ENCODE data around the gene ZBTB20. TPM values are rescaled to one million over a fixed set of nuclear protein-coding genes. Genes with fewer than 3 reads are reported as not detected.

ZBTB20 gene
- total RNA-seq, 1 donor from 2014 or later = 15.5 TPM

DNA sequence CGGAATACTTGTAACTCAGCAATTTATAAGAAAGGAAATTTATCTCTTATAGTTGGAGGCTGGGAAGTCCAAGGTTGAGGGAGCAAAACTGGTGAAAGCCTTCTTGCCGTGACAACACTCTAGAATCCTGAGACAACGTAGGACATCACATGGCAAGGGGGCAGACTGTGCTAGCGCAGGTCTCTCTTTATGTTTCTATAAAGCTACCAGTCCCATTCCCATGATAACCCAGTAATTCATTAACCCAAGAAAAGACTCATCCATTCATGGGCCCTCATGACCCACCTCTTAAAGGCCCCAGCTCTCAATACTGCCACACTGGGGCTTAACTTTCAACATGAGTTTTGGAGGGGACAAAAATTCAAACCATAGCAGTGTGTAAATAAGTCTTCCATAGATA, 260.2 kb downstream of the ZBTB20 start:
- Mint-ChIP-seq H3K9me3 (ENCODE audit: low read depth) (no peaks in the 10 kb centered on the region), H3K27me3 (ENCODE audit: low read depth) (no peaks in the 10 kb centered on the region), H3K27ac (ENCODE audit: unreplicated experiment) (no peak overlapping the region), H3K4me1 (ENCODE audit: low read depth) (no peaks in the 10 kb centered on the region), H3K36me3 (ENCODE audit: low read depth) (no peaks in the 10 kb centered on the region), H3K4me3 (ENCODE audit: unreplicated experiment) (no peak overlapping the region)
- TF ChIP-seq, protein P1, sequence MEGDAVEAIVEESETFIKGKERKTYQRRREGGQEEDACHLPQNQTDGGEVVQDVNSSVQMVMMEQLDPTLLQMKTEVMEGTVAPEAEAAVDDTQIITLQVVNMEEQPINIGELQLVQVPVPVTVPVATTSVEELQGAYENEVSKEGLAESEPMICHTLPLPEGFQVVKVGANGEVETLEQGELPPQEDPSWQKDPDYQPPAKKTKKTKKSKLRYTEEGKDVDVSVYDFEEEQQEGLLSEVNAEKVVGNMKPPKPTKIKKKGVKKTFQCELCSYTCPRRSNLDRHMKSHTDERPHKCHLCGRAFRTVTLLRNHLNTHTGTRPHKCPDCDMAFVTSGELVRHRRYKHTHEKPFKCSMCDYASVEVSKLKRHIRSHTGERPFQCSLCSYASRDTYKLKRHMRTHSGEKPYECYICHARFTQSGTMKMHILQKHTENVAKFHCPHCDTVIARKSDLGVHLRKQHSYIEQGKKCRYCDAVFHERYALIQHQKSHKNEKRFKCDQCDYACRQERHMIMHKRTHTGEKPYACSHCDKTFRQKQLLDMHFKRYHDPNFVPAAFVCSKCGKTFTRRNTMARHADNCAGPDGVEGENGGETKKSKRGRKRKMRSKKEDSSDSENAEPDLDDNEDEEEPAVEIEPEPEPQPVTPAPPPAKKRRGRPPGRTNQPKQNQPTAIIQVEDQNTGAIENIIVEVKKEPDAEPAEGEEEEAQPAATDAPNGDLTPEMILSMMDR (IDR thresholded peaks at IDR 0.05) = no peak
- no peak for DNase-seq (ENCODE audit: low spot score)

DNA sequence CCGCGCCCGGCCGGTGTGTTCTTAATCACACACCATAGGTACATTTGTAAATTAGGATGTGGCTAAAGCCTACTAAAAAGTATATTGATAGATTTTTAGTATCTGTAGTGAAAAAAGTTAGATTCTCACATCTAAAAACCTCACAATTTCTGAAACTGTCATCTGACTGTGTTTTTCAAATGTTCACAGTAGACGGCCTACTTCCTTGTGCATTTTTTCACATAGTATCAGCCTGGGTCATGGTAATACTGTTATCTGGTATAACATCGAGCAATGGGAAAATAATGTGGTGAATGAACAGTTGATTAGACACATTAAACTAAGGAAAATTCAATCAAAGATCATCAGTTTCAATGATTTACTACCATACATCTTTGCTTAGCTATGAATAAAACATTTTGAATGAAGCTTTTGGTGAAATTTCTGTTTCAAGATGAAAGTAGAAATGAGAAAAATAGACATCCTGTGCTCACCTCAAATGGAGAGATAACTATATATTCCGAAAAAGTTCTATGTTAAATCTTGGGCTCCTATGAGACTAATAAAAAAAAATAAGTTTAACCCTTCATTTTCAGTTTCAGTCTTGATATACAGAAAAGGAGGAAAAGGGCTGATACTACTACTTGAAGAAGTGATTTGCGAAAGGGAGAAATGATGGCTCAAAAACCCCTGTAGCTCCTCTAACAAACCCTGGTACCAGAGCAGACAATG, 262.7 kb downstream of the ZBTB20 start:
- TF ChIP-seq, protein P1 (IDR thresholded peaks at IDR 0.05) = no peak
- Mint-ChIP-seq H3K27me3 (ENCODE audit: low read depth) (no peaks in the 10 kb centered on the region), H3K4me3 (ENCODE audit: unreplicated experiment) (no peak overlapping the region), H3K9me3 (ENCODE audit: low read depth) (no peaks in the 10 kb centered on the region), H3K4me1 (ENCODE audit: low read depth) (peaks cover 9% of the 10 kb centered on the region), H3K27ac (ENCODE audit: unreplicated experiment) (no peak overlapping the region), H3K36me3 (ENCODE audit: low read depth) (no peaks in the 10 kb centered on the region)
- no peak for DNase-seq (ENCODE audit: low spot score)

DNA sequence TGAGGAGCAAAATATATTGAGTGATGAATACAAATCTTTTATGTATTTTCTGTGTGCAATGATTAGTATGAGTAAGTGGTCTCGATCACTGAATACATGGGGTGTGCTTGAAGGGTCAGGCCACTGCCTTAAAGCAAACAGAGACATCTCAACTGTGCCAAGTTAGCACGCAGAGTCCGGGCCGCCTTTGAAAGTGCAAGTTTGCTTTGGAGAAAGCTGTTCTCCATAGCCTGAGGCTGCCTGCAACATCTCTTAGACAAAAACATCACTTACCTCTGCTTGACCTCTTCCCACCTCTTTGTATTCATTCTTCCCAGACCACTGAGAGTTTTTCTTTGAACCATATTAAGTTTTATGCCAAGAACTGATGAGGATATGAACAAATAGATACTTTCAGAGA, 267.0 kb downstream of the ZBTB20 start:
- no peaks in the 10 kb centered on the region for H3K9me3 Mint-ChIP-seq (ENCODE audit: low read depth)
- peaks cover 28% of the 10 kb centered on the region for H3K4me1 Mint-ChIP-seq (ENCODE audit: low read depth)
- no peak overlapping the region for H3K27ac Mint-ChIP-seq (ENCODE audit: unreplicated experiment)
- H3K36me3 Mint-ChIP-seq (ENCODE audit: low read depth) = no peaks in the 10 kb centered on the region
- H3K27me3 Mint-ChIP-seq (ENCODE audit: low read depth) = no peaks in the 10 kb centered on the region
- DNase-seq (ENCODE audit: low spot score) = no peak
- H3K4me3 Mint-ChIP-seq (ENCODE audit: unreplicated experiment) = no peak overlapping the region
- TF ChIP-seq, protein P1 (IDR thresholded peaks at IDR 0.05) = no peak

DNA sequence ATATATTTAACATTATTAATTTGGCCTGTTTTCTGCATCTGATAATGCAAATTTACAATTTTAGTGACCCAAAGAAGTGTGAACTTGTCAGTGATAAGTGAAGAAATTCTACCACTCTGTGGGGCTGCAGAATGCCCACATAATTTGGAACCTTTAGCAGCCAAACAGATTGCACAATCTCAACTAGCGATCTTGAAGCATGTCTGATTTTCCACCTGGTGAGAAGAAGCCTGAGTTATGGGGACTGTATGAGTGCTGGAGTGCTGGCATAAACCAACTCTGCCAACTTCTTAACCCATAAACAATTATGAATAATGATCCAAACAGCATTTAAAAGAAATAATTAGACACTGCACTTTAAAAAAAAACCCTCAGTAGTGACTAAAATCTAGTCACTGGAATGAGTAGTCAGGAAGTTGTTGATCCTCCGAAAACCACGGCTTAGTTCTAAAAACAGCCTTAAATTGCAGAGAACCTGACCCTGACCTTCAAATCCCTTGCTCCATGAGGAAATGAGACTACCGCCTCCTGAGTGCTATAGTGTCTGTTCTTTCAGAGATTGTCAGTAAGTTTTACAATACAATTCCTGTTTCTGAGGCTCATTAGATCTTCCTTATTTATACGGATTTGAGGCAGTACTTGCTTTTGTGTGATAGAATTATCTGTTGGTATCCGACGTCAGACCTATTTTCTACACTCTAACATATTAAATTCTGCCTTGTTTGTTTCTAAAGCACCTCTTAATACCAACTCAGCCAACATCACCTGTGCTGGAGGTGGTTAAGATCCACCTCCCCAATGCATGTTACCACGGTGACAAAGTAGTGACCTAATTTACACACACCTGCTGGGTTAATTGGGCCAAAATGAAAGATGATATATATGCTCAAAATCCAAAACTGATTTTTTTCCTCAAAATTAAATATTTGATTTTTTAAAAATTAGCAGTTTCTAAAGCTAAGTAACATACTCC, 267.7 kb downstream of the ZBTB20 start:
- H3K4me3 Mint-ChIP-seq (ENCODE audit: unreplicated experiment) = no peak overlapping the region
- TF ChIP-seq, protein P1 (IDR thresholded peaks at IDR 0.05) = no peak
- H3K4me1 Mint-ChIP-seq (ENCODE audit: low read depth) = peaks cover 28% of the 10 kb centered on the region
- no peak for DNase-seq (ENCODE audit: low spot score)
- no peaks in the 10 kb centered on the region for H3K36me3 Mint-ChIP-seq (ENCODE audit: low read depth)
- H3K9me3 Mint-ChIP-seq (ENCODE audit: low read depth) = no peaks in the 10 kb centered on the region
- no peak overlapping the region for H3K27ac Mint-ChIP-seq (ENCODE audit: unreplicated experiment)
- H3K27me3 Mint-ChIP-seq (ENCODE audit: low read depth) = no peaks in the 10 kb centered on the region

DNA sequence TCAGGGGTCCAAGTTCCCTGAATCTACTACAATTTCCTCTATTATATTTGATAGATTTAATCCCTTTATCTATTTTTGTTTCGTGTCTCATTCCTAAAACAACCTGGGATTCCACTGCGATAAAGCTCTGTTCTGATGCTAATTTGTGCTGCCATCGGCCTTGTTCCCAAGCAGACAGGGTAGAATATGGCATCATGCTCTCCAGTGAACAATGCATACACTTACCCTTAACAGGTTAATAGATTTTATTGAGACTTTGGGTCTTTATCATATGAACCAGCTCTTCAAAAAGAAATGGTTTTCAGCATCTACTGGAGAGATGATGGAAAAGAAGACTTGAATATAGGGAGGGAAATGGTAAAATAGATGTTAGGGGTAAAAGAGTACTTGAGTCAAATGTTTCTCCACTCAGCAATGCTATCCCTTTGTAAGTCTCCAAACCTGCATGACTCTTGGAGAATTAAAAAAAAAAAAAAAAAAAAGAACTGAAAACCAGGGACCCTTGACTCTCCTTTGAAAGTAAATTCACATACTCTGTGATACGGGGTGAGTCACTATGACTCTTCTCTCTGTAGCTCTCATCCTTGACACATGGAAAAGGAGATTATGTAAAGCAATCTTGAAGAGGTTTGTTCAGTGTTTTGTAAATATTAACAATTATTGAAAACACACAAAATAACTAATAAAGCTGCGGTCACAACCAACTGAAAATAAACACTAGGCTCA, 268.8 kb downstream of the ZBTB20 start:
- Mint-ChIP-seq H3K9me3 (ENCODE audit: low read depth) (no peaks in the 10 kb centered on the region), H3K27me3 (ENCODE audit: low read depth) (no peaks in the 10 kb centered on the region), H3K4me1 (ENCODE audit: low read depth) (peaks cover 28% of the 10 kb centered on the region), H3K4me3 (ENCODE audit: unreplicated experiment) (no peak overlapping the region), H3K27ac (ENCODE audit: unreplicated experiment) (no peak overlapping the region), H3K36me3 (ENCODE audit: low read depth) (no peaks in the 10 kb centered on the region)
- TF ChIP-seq, protein P1 (IDR thresholded peaks at IDR 0.05) = no peak
- no peak for DNase-seq (ENCODE audit: low spot score)
